NCI-H1436 treated with DMSO at 0.1 percent for 48 hours (cell line): ENCODE data around the gene BAG1.

ENCODE experiments used
- DNase-seq: peaks from one replicate; lab custom pipeline; 2025; lab: John Stamatoyannopoulos, UW

The BAG1 gene

GRCh38 chr9:33209394-33209793 is 55.1 kb downstream of the BAG1 start:
- DNase-seq: no peak

- DNase-seq: no peak
Measured at GRCh38 chr9:33202552-33203201, 61.8 kb downstream of the BAG1 start.
